GM12878 (cell line): Measurements from ENCODE around the gene HS1BP3. TPM values are rescaled to one million over a fixed set of nuclear protein-coding genes. Genes with fewer than 3 reads are reported as not detected.

Experiments used
- ATAC-seq: fragments of 200-7000 bp; cut with Tn5 transposase; 3 replicates; pipeline ENCODE4 v1.9.1; 2020; ENCODE audit warnings: mild to moderate bottlenecking, moderate library complexity
- BruUV-seq: library from RNA; stranded (reverse); fragments of 400-500 nt; replicated peaks from 2 replicates; lab custom pipeline; 2021; lab: Mats Ljungman, UMichigan
- CTCF ChIA-PET: fragments of 300-600 bp; sonication (Branson Sonifier 250); formaldehyde crosslinking; extraction: SDS; loops from one replicate; lab custom pipeline; 2021; ENCODE audit warnings: inconsistent platforms; lab: Yijun Ruan, JAX
- POLR2A ChIA-PET: fragments of 350-600 bp; formaldehyde crosslinking; extraction: SDS; loops from one replicate; lab custom pipeline; 2021; ENCODE audit warnings: inconsistent platforms; lab: Charles Lee
- RAD21 ChIA-PET: fragments of 300-600 bp; sonication (Branson Sonifier 250); formaldehyde crosslinking; loops from one replicate; lab custom pipeline; 2023; ENCODE audit warnings: antibody characterized with exemption; ENCODE audit not compliant: unreplicated experiment; lab: Charles Lee
- SMC1A ChIA-PET: fragments of 300-600 bp; sonication (Branson Sonifier 250); formaldehyde crosslinking; loops from one replicate; lab custom pipeline; 2023; ENCODE audit not compliant: unreplicated experiment, uncharacterized antibody; lab: Charles Lee
- DNase-seq: peaks from one replicate; pipeline ENCODE4 v3.0.0-alpha.2; 2011; ENCODE audit warnings: low read depth, low spot score
- FAIRE-seq: peaks from 3 replicates; lab custom pipeline; 2011; peaks lifted over from hg19 to GRCh38; lab: Jason Lieb, UNC
- H2AFZ ChIP-seq: 2 replicates; pipeline ENCODE4 v1.6.0; 2011; ENCODE audit warnings: low read depth, low read length, control low read depth; ENCODE audit not compliant: control insufficient read depth
- H3K27ac ChIP-seq: 2 replicates; pipeline ENCODE4 v1.5.1; 2011; ENCODE audit warnings: control low read depth; ENCODE audit not compliant: control insufficient read depth, insufficient read depth
- H3K27me3 ChIP-seq, 2 experiments: replicated peaks in 1 of 2; 2 replicates each; pipeline versions ENCODE4 v1.6.0 to v1.6.1; 2011; ENCODE audit warnings: low read length in 1 of 2; ENCODE audit not compliant: control insufficient read depth in 2 of 2, insufficient read depth in 2 of 2
- H3K36me3 ChIP-seq, 2 experiments: 2 replicates each; pipeline ENCODE4 v1.5.1; 2011; ENCODE audit warnings: low read length in 1 of 2; ENCODE audit not compliant: control insufficient read depth in 2 of 2, insufficient read depth in 2 of 2
- H3K4me1 ChIP-seq: 2 replicates; pipeline ENCODE4 v1.6.1; 2011; ENCODE audit warnings: mild to moderate bottlenecking, low read length, moderate library complexity, mixed read lengths; ENCODE audit not compliant: control insufficient read depth, insufficient read depth
- H3K4me2 ChIP-seq: 2 replicates; pipeline ENCODE4 v1.6.0; 2011; ENCODE audit warnings: control low read depth; ENCODE audit not compliant: control insufficient read depth, insufficient read depth
- H3K4me3 ChIP-seq: fragments of 200-600 bp; sonication (generic); 2 replicates; pipeline ENCODE4 v1.5.1; 2016
- H3K79me2 ChIP-seq: 2 replicates; pipeline ENCODE4 v1.6.0; 2011; ENCODE audit warnings: low read length; ENCODE audit not compliant: control insufficient read depth, insufficient read depth
- H3K9ac ChIP-seq: 2 replicates; pipeline ENCODE4 v1.8.0; 2011; ENCODE audit warnings: low read length, control low read depth, mixed read lengths; ENCODE audit not compliant: control insufficient read depth, insufficient read depth
- H3K9me3 ChIP-seq: replicated peaks from 3 replicates; pipeline ENCODE4 v1.5.1; 2011; ENCODE audit warnings: mild to moderate bottlenecking, low read length; ENCODE audit not compliant: control insufficient read depth, insufficient read depth
- H4K20me1 ChIP-seq: 2 replicates; pipeline ENCODE4 v1.6.0; 2011; ENCODE audit not compliant: control insufficient read depth, insufficient read depth
- ATF2 ChIP-seq: IDR thresholded peaks from 2 replicates; pipeline ENCODE4 v1.6.1; 2012; ENCODE audit warnings: low read length, inconsistent platforms
- E4F1 ChIP-seq: fragments of 450-650 bp; IDR thresholded peaks from 2 replicates; pipeline ENCODE4 v1.6.1; 2018; ENCODE audit warnings: borderline replicate concordance, mild to moderate bottlenecking; ENCODE audit not compliant: partially characterized antibody
- EGR1 ChIP-seq, 2 experiments: IDR thresholded peaks; 1 replicate in 1 of 2; 2 replicates in 1 of 2; pipeline ENCODE4 v1.6.1; 2011 to 2012; ENCODE audit warnings: low read depth in 2 of 2, low read length in 2 of 2, borderline replicate concordance in 1 of 2, mild to moderate bottlenecking in 1 of 2, moderate library complexity in 1 of 2
- FOS ChIP-seq: IDR thresholded peaks from 3 replicates; pipeline ENCODE4 v1.6.1; 2011; ENCODE audit warnings: borderline replicate concordance; ENCODE audit not compliant: insufficient read length; ENCODE audit errors: extremely low read depth
- IKZF2 ChIP-seq, 2 experiments: fragments of 450-650 bp; IDR thresholded peaks; 2 replicates each; pipeline ENCODE4 v1.6.1; 2017; ENCODE audit warnings: mild to moderate bottlenecking in 2 of 2, moderate library complexity in 2 of 2
- IRF4 ChIP-seq: IDR thresholded peaks from 2 replicates; pipeline ENCODE4 v1.6.1; 2011; ENCODE audit warnings: low read depth, low read length
- JUND ChIP-seq: IDR thresholded peaks from 2 replicates; pipeline ENCODE4 v1.6.1; 2012; ENCODE audit warnings: low read depth, mild to moderate bottlenecking, low read length, improper control_type of control experiment, moderate library complexity
- NKRF ChIP-seq: fragments of 450-650 bp; conservative IDR thresholded peaks from 2 replicates; pipeline ENCODE4 v1.6.1; 2017; ENCODE audit warnings: mild to moderate bottlenecking, moderate library complexity
- PAX5 ChIP-seq: IDR thresholded peaks from 2 replicates; pipeline ENCODE4 v1.6.1; 2011; ENCODE audit warnings: low read depth, low read length, borderline replicate concordance
- POLR2AphosphoS5 ChIP-seq: IDR thresholded peaks from 2 replicates; pipeline ENCODE4 v1.6.1; 2011; ENCODE audit warnings: mild to moderate bottlenecking, low read length, inconsistent platforms
- RUNX3 ChIP-seq: IDR thresholded peaks from 2 replicates; pipeline ENCODE4 v1.6.1; 2012; ENCODE audit warnings: low read length, inconsistent platforms
- STAT3 ChIP-seq: IDR thresholded peaks from 2 replicates; pipeline ENCODE4 v1.6.1; 2011; ENCODE audit warnings: low read depth, low read length, improper control_type of control experiment
- YY1 ChIP-seq: IDR thresholded peaks from 2 replicates; pipeline ENCODE4 v1.6.1; 2011; ENCODE audit warnings: low read depth, mild to moderate bottlenecking, low read length
- ZNF384 ChIP-seq: IDR thresholded peaks from 2 replicates; pipeline ENCODE4 v1.6.1; 2012; ENCODE audit warnings: low read depth, mild to moderate bottlenecking, low read length, improper control_type of control experiment, borderline replicate concordance
- WGBS: methylation state at CpG from one replicate; pipeline ENCODE4 v1.1.6; 2016; ENCODE audit warnings: low lambda C conversion rate; ENCODE audit not compliant: insufficient replicate concordance, insufficient coverage; ENCODE audit errors: missing lambda C conversion rate; 5-methylcytosine and 5-hydroxymethylcytosine counted together
- in situ Hi-C: fragments of 300-500 bp; cut with MboI; formaldehyde crosslinking; loops from 9 replicates; pipeline ENCODE4 v1.14.3; 2018; ENCODE audit warnings: mixed read lengths
- intact Hi-C: fragments of 100-400 bp; cut with micrococcal nuclease; formaldehyde crosslinking; loops from one replicate; pipeline ENCODE4 v1.14.2; 2022; ENCODE audit not compliant: unreplicated experiment
- polyA plus RNA-seq, 11 experiments: library from polyadenylated mRNA; depleted of rRNA in 4 of 11; unstranded in 6 of 11; stranded (reverse) in 5 of 11; fragments of >200 nt; fragmentation: Nextera tagmentation in 4 of 11; fragmentation: Illumina TruSeq in 1 of 11; extraction: Ambion mirVana in 4 of 11; extraction: Trizol in 1 of 11; gene quantifications; 1 replicate in 1 of 11; 2 replicates in 10 of 11; pipeline versions ENCODE4 v1.2.1 to v1.2.3, GENCODE V29; 2011 to 2016; ENCODE audit warnings: inconsistent platforms in 2 of 11, missing spikeins in 2 of 11, low read depth in 1 of 11
- total RNA-seq, 4 experiments: library from RNA; depleted of rRNA in 3 of 4; stranded (reverse); fragments of >200 nt in 3 of 4; fragmentation: Illumina TruSeq in 1 of 4; extraction: Trizol in 1 of 4; gene quantifications; 2 replicates each; pipeline versions ENCODE4 v1.2.1 to v1.2.3, GENCODE V29; 2013 to 2021
- TF ChIP-seq, protein P1 (sequence below): fragments of 450-650 bp; IDR thresholded peaks from 2 replicates; pipeline ENCODE4 v1.6.1; 2017; ENCODE audit warnings: mild to moderate bottlenecking, low read depth, inconsistent platforms; ENCODE audit not compliant: poor library complexity, severe bottlenecking

Gene HS1BP3
- total and polyA plus RNA-seq, 10 of the 15 experiments (the other 5 are each of a cell fraction or from before 2014, with no cell fraction given), result 0.47 to 7.2 (median 4.6) TPM

DNA sequence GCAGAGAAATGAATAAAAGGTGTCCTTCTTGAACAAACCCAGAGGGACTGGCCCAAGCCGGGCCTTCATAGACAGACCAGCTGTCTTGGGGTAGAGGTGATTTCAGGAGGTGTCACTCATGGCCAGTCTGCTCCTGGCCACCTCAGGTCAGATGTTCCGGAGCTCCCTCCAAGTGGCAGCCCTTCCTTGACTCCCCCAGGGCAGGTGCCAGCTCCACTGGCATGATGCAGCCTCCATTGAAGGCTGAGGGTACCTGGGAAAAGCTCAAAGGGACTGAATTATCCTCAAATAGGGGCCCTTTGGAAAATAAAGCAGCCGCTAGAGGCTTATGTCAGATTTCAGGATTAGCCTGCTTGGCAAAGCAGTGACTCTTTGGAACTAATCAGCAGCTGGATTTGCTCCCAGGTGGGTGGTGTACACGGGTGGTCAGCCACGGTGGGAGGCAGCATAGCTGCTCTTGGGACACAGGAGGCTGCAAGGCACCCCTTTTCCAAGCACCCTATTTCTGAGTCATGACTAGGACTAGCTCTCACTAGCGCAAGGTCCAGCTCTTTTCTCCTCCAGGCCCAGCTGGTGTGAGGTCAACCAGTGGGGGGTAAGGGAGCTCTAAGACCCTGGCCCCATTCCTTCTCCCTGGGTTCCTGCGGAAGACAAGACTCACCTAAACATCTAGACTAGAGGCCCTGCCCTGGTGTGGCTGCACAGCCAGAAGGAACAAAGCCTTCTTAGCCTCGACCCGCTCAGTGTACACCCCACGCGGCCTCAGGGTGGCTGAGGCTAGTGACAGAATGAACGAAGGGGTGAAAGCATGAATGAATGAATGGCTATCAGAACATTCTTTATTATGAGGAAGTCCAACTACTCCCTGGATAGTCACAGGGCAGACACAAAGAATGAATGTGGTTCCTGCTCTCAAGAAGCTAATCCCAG is 29.3 kb downstream of the HS1BP3 start:
- H3K4me3 ChIP-seq, result no peak overlapping the region
- no peak overlapping the region for H2AFZ ChIP-seq
- ChIA-PET POLR2A (no interaction called here), SMC1A (no interaction called here), CTCF (interaction anchor here (1.1 kb wide), 1 partner anchor 96 kb away, joined by 3 read pairs; no protein-coding TSS in a partner anchor), RAD21 (no interaction called here)
- DNase-seq (no peak), FAIRE-seq (no peak), ATAC-seq (no peak)
- intact Hi-C loops, result no loop called here
- no peaks in the 10 kb centered on the region for H4K20me1 ChIP-seq
- in situ Hi-C loops, result no loop called here
- no peak overlapping the region for H3K4me2 ChIP-seq
- no peaks in the 10 kb centered on the region for H3K9me3 ChIP-seq
- no peaks in the 10 kb centered on the region for H3K36me3 ChIP-seq
- H3K9ac ChIP-seq, result no peak overlapping the region
- H3K4me1 ChIP-seq, result no peaks in the 10 kb centered on the region
- H3K27ac ChIP-seq, result no peak overlapping the region
- H3K27me3 ChIP-seq, result no peaks in the 10 kb centered on the region
- 78% methylated on average over 12 of the region's 12 CpGs for WGBS
- BruUV-seq, result no TSS peak
- H3K79me2 ChIP-seq, result no peaks in the 10 kb centered on the region
- TF ChIP-seq STAT3 (no peak), ATF2 (no peak), YY1 (no peak), NKRF (no peak), IRF4 (no peak), ZNF384 (no peak), E4F1 (no peak), PAX5 (no peak), EGR1 (IDR thresholded peaks at IDR 0.05; ENCODE audit: borderline replicate concordance in 1 of 2, low read depth in 2 of 2, low read length in 2 of 2) (no peak), POLR2AphosphoS5 (no peak), IKZF2 (IDR thresholded peaks at IDR 0.05) (no peak), FOS (no peak), RUNX3 (no peak), JUND (no peak)
- TF ChIP-seq, protein P1, sequence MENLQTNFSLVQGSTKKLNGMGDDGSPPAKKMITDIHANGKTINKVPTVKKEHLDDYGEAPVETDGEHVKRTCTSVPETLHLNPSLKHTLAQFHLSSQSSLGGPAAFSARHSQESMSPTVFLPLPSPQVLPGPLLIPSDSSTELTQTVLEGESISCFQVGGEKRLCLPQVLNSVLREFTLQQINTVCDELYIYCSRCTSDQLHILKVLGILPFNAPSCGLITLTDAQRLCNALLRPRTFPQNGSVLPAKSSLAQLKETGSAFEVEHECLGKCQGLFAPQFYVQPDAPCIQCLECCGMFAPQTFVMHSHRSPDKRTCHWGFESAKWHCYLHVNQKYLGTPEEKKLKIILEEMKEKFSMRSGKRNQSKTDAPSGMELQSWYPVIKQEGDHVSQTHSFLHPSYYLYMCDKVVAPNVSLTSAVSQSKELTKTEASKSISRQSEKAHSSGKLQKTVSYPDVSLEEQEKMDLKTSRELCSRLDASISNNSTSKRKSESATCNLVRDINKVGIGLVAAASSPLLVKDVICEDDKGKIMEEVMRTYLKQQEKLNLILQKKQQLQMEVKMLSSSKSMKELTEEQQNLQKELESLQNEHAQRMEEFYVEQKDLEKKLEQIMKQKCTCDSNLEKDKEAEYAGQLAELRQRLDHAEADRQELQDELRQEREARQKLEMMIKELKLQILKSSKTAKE, result no peak
